ENCODE data around the gene PCBP4.
A peak's percentile ranks its signal among the peaks of the same experiment; 100 is the strongest.

PCBP4 gene

GRCh38 chr3:51955175-51955892, 11.9 kb downstream of the PCBP4 start, which contains the start of gene GPR62:
Gene GPR62 (plus strand): TSS chr3:51955381. CDS start chr3:51955653, 272 bp downstream.
- TF ChIP-seq CTCF (IDR thresholded peaks at IDR 0.05; ENCODE audit: low read length, missing control alignments) = no peak
- H3K4me3 ChIP-seq (replicated peaks; ENCODE audit: low read depth, low read length) = no peak within 1 kb of the TSS
- no peak for DNase-seq (ENCODE audit: low read depth)

GRCh38 chr3:51954713-51955112, 12.5 kb downstream of the PCBP4 start:
- no peak overlapping the region for H3K4me3 ChIP-seq (replicated peaks; ENCODE audit: low read depth, low read length)
- no peak for DNase-seq (ENCODE audit: low read depth)
- TF ChIP-seq CTCF (IDR thresholded peaks at IDR 0.05; ENCODE audit: low read length, missing control alignments) = no peak

- H3K4me3 ChIP-seq (replicated peaks; ENCODE audit: low read depth, low read length) = no peak overlapping the region
- DNase-seq (ENCODE audit: low read depth) = no peak
- no peak for TF ChIP-seq CTCF (IDR thresholded peaks at IDR 0.05; ENCODE audit: low read length, missing control alignments)
Measured at GRCh38 chr3:51954105-51954504, 13.1 kb downstream of the PCBP4 start.

- peak; percentile 72 for DNase-seq (ENCODE audit: low read depth)
- H3K4me3 ChIP-seq (replicated peaks; ENCODE audit: low read depth, low read length) = no peak overlapping the region
- no peak for TF ChIP-seq CTCF (IDR thresholded peaks at IDR 0.05; ENCODE audit: low read length, missing control alignments)
Measured at GRCh38 chr3:51953445-51953844, 13.8 kb downstream of the PCBP4 start.

- H3K4me3 ChIP-seq (replicated peaks; ENCODE audit: low read depth, low read length) = no peak overlapping the region
- no peak for DNase-seq (ENCODE audit: low read depth)
- no peak for TF ChIP-seq CTCF (IDR thresholded peaks at IDR 0.05; ENCODE audit: low read length, missing control alignments)
Measured at GRCh38 chr3:51950899-51951298, 16.4 kb downstream of the PCBP4 start.

GRCh38 chr3:51949121-51949520, 18.1 kb downstream of the PCBP4 start:
- DNase-seq (ENCODE audit: low read depth) = no peak
- H3K4me3 ChIP-seq (replicated peaks; ENCODE audit: low read depth, low read length) = no peak overlapping the region
- TF ChIP-seq CTCF (IDR thresholded peaks at IDR 0.05; ENCODE audit: low read length, missing control alignments) = no peak

GRCh38 chr3:51948016-51948580, 19.2 kb downstream of the PCBP4 start:
- no peak for DNase-seq (ENCODE audit: low read depth)
- TF ChIP-seq CTCF (IDR thresholded peaks at IDR 0.05; ENCODE audit: low read length, missing control alignments) = no peak

More at GRCh38 chr3:51948016-51948580, 19.2 kb downstream of the PCBP4 start:
- no peak overlapping the region for H3K4me3 ChIP-seq (replicated peaks; ENCODE audit: low read depth, low read length)
